ENCODE measurements around the gene ITIH5.
A peak's percentile ranks its signal among the peaks of the same experiment; 100 is the strongest.
"Not testable (repeated sequence)": the region's sequence is repeated elsewhere in the genome, so short reads cannot be mapped to it uniquely, and the experiment has no call there.

The ITIH5 gene

DNA sequence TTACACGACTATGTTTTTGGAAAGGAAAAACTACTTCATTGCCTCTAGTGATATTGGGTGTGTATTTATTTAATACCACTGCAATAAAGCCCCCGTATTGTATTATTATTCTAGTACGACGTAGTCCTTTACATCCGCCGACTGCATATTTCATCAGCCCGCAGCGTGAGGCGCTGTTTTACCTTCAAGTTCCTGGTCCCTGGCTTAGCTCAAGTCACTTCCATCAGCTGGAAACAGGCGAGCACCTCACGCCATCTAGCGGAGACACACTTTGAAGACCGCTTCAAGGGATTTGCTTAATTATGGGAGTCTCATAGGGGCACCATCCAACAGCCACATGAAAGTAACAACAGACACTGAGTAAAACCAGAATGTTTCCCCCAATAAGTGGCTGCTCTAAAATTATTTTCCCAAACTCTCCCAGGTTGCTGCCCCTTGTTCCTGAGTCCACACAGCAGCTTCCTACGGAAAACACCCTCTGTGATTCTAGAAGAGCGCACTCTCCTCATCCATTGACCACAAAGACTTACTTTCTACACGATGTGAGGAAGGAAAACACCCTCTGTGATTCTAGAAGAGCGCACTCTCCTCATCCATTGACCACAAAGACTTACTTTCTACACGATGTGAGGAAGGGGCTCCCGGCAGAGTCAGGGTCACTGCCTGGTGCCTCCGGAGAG lies 20.6 kb upstream of the ITIH5 start:
- peak; percentile 78 for DNase-seq (ENCODE audit: low spot score)

DNA sequence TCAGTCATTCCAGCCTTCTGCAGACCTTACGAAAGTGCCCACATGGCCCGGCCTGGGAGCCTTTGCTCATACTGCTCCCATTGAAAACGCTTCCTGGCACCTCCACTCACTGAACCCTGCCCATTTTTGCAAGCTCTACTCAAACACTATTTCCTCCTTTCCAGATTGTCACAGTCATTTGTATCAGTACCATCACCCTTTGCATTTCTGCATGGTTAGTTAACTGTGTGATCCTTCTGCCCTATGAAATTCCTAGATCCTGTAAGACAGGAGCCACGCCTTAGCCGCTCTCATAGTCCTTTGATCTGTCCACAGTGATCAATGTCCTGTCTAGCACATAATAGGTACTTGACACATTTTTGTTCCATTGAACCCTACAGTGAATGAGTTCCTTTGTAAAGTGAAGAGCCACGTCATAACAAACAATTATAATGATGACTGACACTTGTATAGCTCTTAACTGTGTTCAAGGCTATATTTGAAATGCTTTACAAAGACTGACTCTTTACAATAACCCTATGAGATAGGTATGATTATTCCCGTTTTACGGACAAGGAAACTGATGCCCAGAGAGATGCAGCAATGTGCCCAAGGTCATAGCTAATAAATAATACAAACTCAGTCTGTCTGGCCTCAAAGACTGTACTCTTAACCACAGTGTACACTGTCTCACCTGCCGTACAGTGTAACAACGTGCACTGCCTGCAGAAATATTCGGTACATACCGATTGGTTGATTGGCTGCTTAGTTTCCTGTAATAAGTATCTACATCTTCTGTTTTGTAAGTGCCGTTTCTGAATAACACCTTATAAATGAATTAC lies 19.8 kb upstream of the ITIH5 start:
- peak; percentile 48 for DNase-seq (ENCODE audit: low spot score)

GRCh38 chr10:7680078-7680477 lies 13.3 kb upstream of the ITIH5 start:
- DNase-seq (ENCODE audit: low spot score) = not testable (repeated sequence)

GRCh38 chr10:7679256-7679655 lies 12.5 kb upstream of the ITIH5 start:
- DNase-seq (ENCODE audit: low spot score) = no peak

GRCh38 chr10:7672341-7673134 lies 5.8 kb upstream of the ITIH5 start:
- DNase-seq (ENCODE audit: low spot score) = no peak

DNA sequence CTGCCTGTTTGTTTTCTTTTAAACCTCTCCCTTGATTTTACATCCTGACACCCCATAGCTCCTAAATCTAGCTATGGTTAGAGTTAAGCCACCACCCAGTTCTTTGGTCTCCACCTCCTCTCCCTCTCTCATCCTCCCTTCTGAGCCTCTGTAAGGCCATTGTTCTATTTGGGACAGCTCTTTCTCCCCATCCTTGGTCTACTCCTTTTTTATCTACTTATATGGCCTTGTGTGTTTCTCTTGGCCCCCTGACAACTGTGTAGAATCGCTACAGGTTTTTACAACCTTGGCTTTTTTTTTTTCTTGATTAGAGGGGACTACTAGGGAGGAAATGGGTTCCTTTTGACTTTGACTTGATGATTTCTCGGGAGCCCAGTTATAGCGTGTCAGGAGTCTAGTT lies 3.4 kb upstream of the ITIH5 start:
- DNase-seq (ENCODE audit: low spot score) = no peak

GRCh38 chr10:7667262-7668141 lies 736 bp upstream of the ITIH5 start:
- DNase-seq (ENCODE audit: low spot score) = peak; percentile 56

- no peak for DNase-seq (ENCODE audit: low spot score)
Observed at GRCh38 chr10:7665767-7666166, 999 bp downstream of the ITIH5 start.

DNA sequence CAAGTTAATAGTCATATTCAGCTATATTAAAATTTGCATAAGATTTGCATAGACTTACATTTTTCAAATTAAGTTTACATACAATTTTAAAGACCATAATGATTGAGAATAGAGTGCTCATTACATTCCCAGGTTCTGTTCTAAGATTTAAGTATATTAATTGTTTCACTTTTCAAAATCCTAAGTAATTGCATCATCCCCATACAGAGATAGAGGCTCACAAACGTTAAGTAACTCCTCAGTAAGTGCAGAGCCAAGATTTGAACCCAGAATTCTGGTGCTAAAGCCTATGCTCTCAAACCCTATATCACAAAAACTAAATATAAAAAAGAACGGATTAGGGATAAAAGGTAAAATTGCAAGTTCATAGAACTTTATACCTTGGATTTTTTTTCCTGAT lies 2.1 kb downstream of the ITIH5 start:
- DNase-seq (ENCODE audit: low spot score) = no peak

DNA sequence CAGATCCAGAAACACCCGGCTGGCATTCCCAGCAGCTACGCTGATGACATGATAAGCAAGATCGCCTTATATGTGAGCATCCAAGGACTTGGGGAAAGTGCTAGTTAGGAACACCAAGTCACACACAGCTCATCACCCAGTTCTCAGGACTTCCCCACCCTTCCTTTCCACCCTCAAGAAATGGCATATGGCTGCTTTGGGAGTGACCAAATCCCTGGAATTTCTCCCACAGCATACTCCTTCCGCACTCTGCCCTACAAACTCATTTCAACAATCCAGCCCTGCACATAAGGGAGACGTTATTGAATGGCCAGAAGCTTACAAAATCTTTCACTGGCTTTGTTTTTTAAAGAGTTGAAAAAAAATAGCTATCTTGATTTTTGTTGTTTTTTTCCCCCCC lies 4.2 kb downstream of the ITIH5 start:
- no peak for DNase-seq (ENCODE audit: low spot score)

- DNase-seq (ENCODE audit: low spot score) = no peak
Observed at GRCh38 chr10:7659560-7659959, 7.2 kb downstream of the ITIH5 start.

DNA sequence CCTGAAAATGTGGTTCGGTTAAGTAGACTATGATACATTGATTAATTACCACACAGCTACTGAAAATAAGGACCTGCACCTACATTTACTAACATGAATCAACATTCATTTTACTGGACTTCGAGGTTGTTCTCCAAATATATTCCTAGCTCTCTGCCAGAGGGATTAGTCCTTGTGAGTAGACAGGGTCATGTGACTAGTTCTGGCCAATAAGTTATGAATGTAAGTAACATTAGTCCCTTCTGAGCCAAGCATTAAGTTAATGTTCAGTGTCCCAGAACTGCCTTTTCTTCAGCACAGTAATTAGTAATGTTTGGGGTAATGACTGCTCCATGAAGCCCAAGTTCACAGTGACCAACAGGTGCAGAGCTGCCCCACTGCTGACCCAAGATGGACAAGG lies 9.2 kb downstream of the ITIH5 start:
- no peak for DNase-seq (ENCODE audit: low spot score)

DNA sequence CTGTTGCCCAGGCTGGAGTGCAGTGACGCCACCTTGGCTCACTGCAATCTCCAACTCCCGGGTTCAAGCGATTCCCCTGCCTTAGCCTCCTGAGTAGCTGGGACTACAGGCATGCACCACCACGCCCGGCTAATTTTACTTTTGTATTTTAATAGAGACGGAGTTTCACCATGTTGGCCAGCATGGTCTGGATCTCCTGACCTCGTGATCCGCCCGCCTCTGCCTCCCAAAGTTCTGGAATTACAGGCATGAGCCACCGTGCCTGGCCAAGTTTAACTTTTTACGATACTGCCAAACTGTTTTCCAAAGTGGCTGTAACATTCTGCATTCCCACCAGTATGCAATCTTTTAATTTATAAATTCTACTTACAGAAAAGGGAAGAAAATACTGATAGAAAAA lies 9.7 kb downstream of the ITIH5 start:
- not testable (repeated sequence) for DNase-seq (ENCODE audit: low spot score)

DNA sequence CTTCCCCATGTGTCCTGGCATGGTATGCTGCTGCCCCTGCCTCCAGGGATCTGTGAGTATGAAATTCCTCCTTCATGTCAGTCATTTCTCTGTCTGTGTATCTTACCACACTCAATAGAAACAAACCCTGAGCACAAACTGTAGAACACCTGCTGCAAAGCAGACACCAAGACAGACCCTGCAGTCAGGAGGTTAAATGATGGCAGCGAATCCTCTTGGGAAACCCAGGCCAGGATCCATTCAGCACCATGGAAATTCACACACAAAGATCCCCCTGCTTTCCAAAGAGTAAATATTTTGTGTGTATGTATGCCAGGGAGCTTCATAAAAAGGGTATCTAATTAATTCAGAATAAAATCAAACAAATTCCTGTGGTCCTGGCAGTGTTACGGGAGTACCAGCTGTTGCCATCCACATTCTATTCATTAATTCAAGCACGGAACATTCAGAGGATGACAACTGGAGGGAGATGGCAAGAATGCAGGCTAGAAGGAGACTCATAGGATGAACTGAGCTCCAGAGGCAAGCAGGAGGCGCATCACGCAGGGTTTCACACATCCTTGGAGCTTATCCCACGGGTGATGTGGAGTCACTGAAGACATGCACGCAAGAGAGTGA lies 14.8 kb downstream of the ITIH5 start:
- no peak for DNase-seq (ENCODE audit: low spot score)

DNA sequence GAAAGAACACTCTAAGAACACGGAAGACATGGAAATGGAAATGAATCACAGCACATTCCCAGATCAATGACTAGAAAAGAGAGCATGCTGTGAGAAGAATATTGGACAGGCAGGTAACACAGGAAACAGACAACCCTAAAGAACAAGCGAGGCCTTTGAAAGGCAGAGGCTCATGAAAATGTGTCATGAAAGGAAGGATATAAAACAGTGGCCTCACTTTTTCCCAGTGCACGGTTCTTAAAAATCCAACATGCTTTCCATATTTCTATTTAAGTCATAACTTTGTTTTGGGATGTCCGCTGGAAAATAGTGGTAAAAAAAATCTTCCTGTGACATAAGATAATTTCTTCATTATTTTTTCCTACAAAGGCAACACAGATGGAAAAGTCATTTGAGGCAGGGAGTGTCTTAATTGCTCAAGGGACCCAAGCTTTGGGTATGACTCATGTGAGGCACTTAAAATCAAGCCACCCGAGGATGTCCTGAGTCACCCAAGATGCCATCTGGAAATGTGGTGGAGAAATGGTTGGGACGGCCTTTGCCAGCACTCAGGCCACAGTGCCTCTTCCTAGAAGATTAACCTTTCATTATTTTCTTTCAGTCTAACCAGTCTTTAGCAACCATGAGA lies 17.0 kb downstream of the ITIH5 start:
- DNase-seq (ENCODE audit: low spot score) = no peak

DNA sequence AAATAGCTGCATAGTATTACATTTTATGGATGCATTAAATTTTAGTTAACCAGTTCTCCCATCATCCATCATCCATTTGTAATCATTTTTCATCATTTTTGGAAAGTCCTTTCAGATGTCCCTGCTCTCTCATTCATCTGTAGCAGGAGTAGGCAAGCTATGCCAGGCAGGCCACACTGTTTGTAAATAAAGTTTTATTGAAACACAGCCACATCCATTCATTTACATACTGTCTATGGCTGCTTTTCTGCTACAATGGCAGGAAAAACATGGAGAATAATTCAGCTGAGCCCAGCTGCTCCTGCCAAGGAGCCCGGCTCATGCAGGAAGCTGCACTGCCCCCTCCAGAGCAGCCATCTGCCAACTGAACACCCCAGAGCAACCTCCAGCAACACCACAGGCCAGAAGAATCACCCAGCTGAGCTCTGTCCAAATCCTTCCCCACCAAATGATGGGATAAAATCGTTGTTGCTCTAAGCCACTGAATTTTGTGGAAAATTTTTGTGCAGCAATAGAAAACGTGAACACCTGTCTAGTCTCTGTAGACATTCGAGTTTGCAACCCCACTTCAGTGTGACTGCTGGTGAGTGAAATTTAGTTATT lies 19.6 kb downstream of the ITIH5 start:
- no peak for DNase-seq (ENCODE audit: low spot score)

DNA sequence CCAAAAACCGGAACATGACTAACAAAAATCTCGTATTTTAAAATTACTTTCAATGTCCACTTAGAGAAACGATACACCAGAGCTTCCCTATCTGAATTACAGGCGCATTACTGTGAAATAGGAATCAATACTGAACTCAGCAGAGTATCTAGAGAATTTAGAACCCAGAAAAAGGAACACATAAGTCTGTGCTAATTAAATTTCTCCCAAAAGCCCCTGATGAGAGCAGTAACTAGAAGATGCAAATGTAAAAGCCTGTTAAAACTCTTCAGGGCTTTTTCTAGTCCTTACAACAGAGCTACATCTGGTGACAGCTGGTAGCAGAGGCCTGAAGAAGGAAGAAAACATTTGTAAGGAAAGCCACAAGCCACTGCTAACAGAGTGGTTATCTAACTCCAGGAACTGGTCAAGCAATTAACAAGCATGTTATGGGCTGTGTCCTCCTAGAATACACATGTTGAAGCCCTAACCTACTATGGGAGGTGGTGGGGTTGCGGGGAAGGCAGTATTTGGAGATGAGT lies 24.2 kb downstream of the ITIH5 start:
- DNase-seq (ENCODE audit: low spot score) = no peak

- no peak for DNase-seq (ENCODE audit: low spot score)
Observed at GRCh38 chr10:7635408-7636125, 31.2 kb downstream of the ITIH5 start.

DNA sequence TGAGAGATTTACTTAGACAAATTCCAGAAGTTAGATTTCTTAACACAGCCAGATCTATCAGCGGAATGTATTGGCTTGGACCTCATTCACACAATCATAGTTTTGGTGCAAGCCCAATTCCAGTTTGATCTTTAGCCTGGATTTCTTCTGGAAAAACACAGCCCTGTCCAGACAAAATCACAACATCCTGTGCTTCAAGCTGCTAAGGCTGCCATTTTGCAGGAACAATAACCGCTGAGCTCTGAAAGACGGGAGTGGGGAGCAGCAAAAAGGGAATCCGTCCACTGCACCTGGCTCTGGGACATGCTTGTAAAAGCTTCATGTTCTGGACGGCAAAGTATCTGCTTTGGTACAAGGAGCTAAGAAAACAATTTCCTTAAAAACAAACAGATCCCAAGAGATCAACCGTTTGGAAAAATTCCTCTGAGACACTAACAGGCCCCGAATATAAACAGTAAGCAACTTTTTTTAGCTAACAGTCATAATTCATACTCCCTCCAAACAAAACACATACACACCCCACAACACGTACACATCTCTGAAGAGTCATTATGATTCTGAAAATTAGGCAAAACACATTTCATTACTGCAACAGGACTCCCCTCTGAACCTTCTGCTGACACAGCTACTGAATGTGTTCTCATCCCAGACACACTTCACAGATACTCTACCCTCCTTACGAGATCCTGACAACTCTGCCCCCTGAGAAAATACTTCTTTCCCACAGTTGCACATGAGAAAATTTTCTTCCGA lies 32.4 kb downstream of the ITIH5 start:
- no peak for DNase-seq (ENCODE audit: low spot score)

Data from HuH-7 (cell line).